ENCODE measurements around the gene ATF6B.
A peak's percentile ranks its signal among the peaks of the same experiment; 100 is the strongest.
"Not testable (repeated sequence)": the region's sequence is repeated elsewhere in the genome, so short reads cannot be mapped to it uniquely, and the experiment has no call there.

The ATF6B gene

DNA sequence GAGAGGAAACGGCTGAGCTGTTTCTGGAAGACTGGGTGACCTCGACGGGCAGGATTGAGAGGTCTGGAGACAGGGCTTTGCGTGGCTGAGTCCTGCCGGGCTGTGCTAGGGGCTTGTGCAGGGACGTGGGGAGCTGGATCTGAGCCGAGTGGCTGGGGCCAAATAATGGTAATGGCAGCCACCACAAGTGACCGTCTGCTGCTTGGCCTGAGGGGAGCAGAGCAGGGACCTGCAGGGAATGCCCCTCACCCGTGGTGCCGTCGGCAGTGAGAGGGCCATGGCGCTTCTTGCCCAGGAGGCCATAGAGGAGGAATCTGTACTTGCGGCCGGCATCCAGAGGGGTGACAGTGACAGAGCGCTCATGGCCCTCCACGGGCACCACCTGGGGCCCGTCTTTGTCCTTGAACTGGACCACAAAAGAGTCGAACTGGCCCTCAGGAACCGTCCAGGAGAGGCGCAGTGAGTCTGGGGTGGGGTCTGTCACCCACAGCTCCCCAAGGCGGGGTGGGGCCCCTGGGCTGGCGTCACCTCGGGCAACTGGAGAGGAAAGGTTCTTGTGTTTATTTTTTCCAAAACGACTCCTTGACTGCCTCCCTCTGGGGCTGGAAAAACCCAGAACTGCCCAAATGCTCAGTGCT lies 58.0 kb downstream of the ATF6B start:
- Histone ChIP-seq H3K4me1 (ENCODE audit: control insufficient read depth, insufficient read depth, low read depth, low read length) (peaks cover 6% of the 10 kb centered on the region), H3K79me1 (replicated peaks; ENCODE audit: low read length, poor library complexity, severe bottlenecking) (no peaks in the 10 kb centered on the region), H2AFZ (ENCODE audit: low read depth, low read length) (no peak overlapping the region), H4K8ac (ENCODE audit: low read length) (no peak overlapping the region), H4K91ac (ENCODE audit: low read length) (no peak overlapping the region), H3K9ac (ENCODE audit: low read length) (peak overlapping the region; percentile 64), H3K27me3 (ENCODE audit: control insufficient read depth in 1 of 2, insufficient read depth in 1 of 2, low read length in 2 of 2) (peaks cover 0 to 52% of the 10 kb centered on the region in 2 experiments), H3K4me3 (ENCODE audit: insufficient read depth in 1 of 2, low read depth in 1 of 2, low read length in 2 of 2) (no peak overlapping the region), H2BK5ac (ENCODE audit: low read depth, low read length, poor library complexity, severe bottlenecking) (no peak overlapping the region), H3K23ac (ENCODE audit: low read length in 2 of 2) (no peak overlapping the region), H3K4ac (ENCODE audit: low read depth in 1 of 2, low read length in 2 of 2) (no peak overlapping the region), H3K14ac (ENCODE audit: low read length in 2 of 2) (no peak overlapping the region), H3K18ac (ENCODE audit: low read depth in 1 of 2, low read length in 2 of 2) (no peak overlapping the region), H2BK12ac (ENCODE audit: low read length in 2 of 2) (no peak overlapping the region), H3K9me3 (ENCODE audit: control insufficient read depth, low read length) (no peaks in the 10 kb centered on the region), H2BK15ac (ENCODE audit: low read depth, poor library complexity, severe bottlenecking) (no peak overlapping the region), H2BK120ac (ENCODE audit: low read depth, low read length) (no peak overlapping the region), H3K36me3 (ENCODE audit: control insufficient read depth in 1 of 2, insufficient read depth in 2 of 2, low read depth in 1 of 2, low read length in 2 of 2) (peaks cover 0 to 85% of the 10 kb centered on the region in 2 experiments), H3K27ac (ENCODE audit: low read length, poor library complexity, severe bottlenecking) (no peak overlapping the region), H2AK5ac (ENCODE audit: low read length, severe bottlenecking) (no peak overlapping the region), H3K4me2 (ENCODE audit: low read length, poor library complexity, severe bottlenecking) (no peak overlapping the region)
- WGBS, result 88% methylated on average over 24 of the region's 24 CpGs
- no peak for DNase-seq

GRCh38 chr6:32069460-32069859 lies 58.6 kb downstream of the ATF6B start:
- Histone ChIP-seq H3K23ac (ENCODE audit: low read length in 2 of 2) (no peak overlapping the region), H3K9me3 (ENCODE audit: control insufficient read depth, low read length) (no peaks in the 10 kb centered on the region), H2BK5ac (ENCODE audit: low read depth, low read length, poor library complexity, severe bottlenecking) (no peak overlapping the region), H3K4me1 (ENCODE audit: control insufficient read depth, insufficient read depth, low read depth, low read length) (peaks cover 3% of the 10 kb centered on the region), H3K27ac (ENCODE audit: low read length, poor library complexity, severe bottlenecking) (no peak overlapping the region), H2BK12ac (ENCODE audit: low read length in 2 of 2) (no peak overlapping the region), H3K79me1 (replicated peaks; ENCODE audit: low read length, poor library complexity, severe bottlenecking) (no peaks in the 10 kb centered on the region), H3K4me2 (ENCODE audit: low read length, poor library complexity, severe bottlenecking) (no peak overlapping the region), H3K27me3 (ENCODE audit: control insufficient read depth in 1 of 2, insufficient read depth in 1 of 2, low read length in 2 of 2) (peaks cover 0 to 58% of the 10 kb centered on the region in 2 experiments), H3K18ac (ENCODE audit: low read depth in 1 of 2, low read length in 2 of 2) (no peak overlapping the region), H3K36me3 (ENCODE audit: control insufficient read depth in 1 of 2, insufficient read depth in 2 of 2, low read depth in 1 of 2, low read length in 2 of 2) (peaks cover 0 to 85% of the 10 kb centered on the region in 2 experiments), H2BK120ac (ENCODE audit: low read depth, low read length) (no peak overlapping the region), H3K14ac (ENCODE audit: low read length in 2 of 2) (no peak overlapping the region), H3K4me3 (ENCODE audit: insufficient read depth in 1 of 2, low read depth in 1 of 2, low read length in 2 of 2) (no peak overlapping the region), H2BK15ac (ENCODE audit: low read depth, poor library complexity, severe bottlenecking) (no peak overlapping the region), H4K91ac (ENCODE audit: low read length) (no peak overlapping the region), H2AFZ (ENCODE audit: low read depth, low read length) (no peak overlapping the region), H3K4ac (ENCODE audit: low read depth in 1 of 2, low read length in 2 of 2) (no peak overlapping the region), H3K9ac (ENCODE audit: low read length) (no peak overlapping the region), H4K8ac (ENCODE audit: low read length) (no peak overlapping the region), H2AK5ac (ENCODE audit: low read length, severe bottlenecking) (no peak overlapping the region)
- WGBS, result 93% methylated on average over 17 of the region's 17 CpGs
- no peak for DNase-seq

DNA sequence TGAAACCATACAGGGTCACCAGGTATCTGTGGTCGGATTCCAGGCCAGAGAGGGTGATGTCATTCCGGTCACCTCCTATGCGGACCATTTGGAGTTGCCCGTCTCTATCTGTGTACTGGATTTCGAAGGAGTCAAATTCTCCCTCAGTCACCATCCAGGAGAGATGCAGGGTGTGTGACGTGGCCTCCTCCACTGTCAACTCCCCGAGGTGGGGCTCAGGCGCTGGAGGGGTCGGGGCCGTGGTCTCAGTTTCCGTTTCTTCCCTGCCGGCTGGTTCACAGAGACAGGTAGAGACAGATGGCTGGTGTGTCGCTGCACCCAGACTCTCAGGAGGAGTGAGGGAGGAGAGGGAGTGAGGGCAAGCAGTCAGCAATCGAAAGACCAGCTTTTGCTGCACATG lies 59.2 kb downstream of the ATF6B start:
- no peak overlapping the region for H2BK120ac ChIP-seq (ENCODE audit: low read depth, low read length)
- H2BK12ac ChIP-seq (ENCODE audit: low read length in 2 of 2), result no peak overlapping the region
- peaks cover 0 to 85% of the 10 kb centered on the region in 2 experiments for H3K36me3 ChIP-seq (ENCODE audit: control insufficient read depth in 1 of 2, insufficient read depth in 2 of 2, low read depth in 1 of 2, low read length in 2 of 2)
- peaks cover 3% of the 10 kb centered on the region for H3K4me1 ChIP-seq (ENCODE audit: control insufficient read depth, insufficient read depth, low read depth, low read length)
- H3K23ac ChIP-seq (ENCODE audit: low read length in 2 of 2), result no peak overlapping the region
- no peak overlapping the region for H3K27ac ChIP-seq (ENCODE audit: low read length, poor library complexity, severe bottlenecking)
- H3K4me3 ChIP-seq (ENCODE audit: insufficient read depth in 1 of 2, low read depth in 1 of 2, low read length in 2 of 2), result no peak overlapping the region
- H2AFZ ChIP-seq (ENCODE audit: low read depth, low read length), result no peak overlapping the region
- WGBS, result 90% methylated on average over 14 of the region's 14 CpGs
- H2BK15ac ChIP-seq (ENCODE audit: low read depth, poor library complexity, severe bottlenecking), result no peak overlapping the region
- H3K79me1 ChIP-seq (replicated peaks; ENCODE audit: low read length, poor library complexity, severe bottlenecking), result no peaks in the 10 kb centered on the region
- H3K4ac ChIP-seq (ENCODE audit: low read depth in 1 of 2, low read length in 2 of 2), result no peak overlapping the region
- no peak overlapping the region for H3K9ac ChIP-seq (ENCODE audit: low read length)
- no peak overlapping the region for H3K4me2 ChIP-seq (ENCODE audit: low read length, poor library complexity, severe bottlenecking)
- H2AK5ac ChIP-seq (ENCODE audit: low read length, severe bottlenecking), result no peak overlapping the region
- H4K8ac ChIP-seq (ENCODE audit: low read length), result no peak overlapping the region
- no peak overlapping the region for H3K14ac ChIP-seq (ENCODE audit: low read length in 2 of 2)
- H3K27me3 ChIP-seq (ENCODE audit: control insufficient read depth in 1 of 2, insufficient read depth in 1 of 2, low read length in 2 of 2), result peaks cover 0 to 59% of the 10 kb centered on the region in 2 experiments
- H4K91ac ChIP-seq (ENCODE audit: low read length), result no peak overlapping the region
- H2BK5ac ChIP-seq (ENCODE audit: low read depth, low read length, poor library complexity, severe bottlenecking), result no peak overlapping the region
- no peak for DNase-seq
- H3K9me3 ChIP-seq (ENCODE audit: control insufficient read depth, low read length), result no peaks in the 10 kb centered on the region
- no peak overlapping the region for H3K18ac ChIP-seq (ENCODE audit: low read depth in 1 of 2, low read length in 2 of 2)

- H3K4ac ChIP-seq (ENCODE audit: low read depth in 1 of 2, low read length in 2 of 2); H3K79me1 ChIP-seq (replicated peaks; ENCODE audit: low read length, poor library complexity, severe bottlenecking); H2BK12ac ChIP-seq (ENCODE audit: low read length in 2 of 2); H2AFZ ChIP-seq (ENCODE audit: low read depth, low read length); H3K9ac ChIP-seq (ENCODE audit: low read length); H3K27ac ChIP-seq (ENCODE audit: low read length, poor library complexity, severe bottlenecking); H3K4me1 ChIP-seq (ENCODE audit: control insufficient read depth, insufficient read depth, low read depth, low read length); H3K4me3 ChIP-seq (ENCODE audit: insufficient read depth in 1 of 2, low read depth in 1 of 2, low read length in 2 of 2); H4K8ac ChIP-seq (ENCODE audit: low read length); DNase-seq; H3K14ac ChIP-seq (ENCODE audit: low read length in 2 of 2); H2AK5ac ChIP-seq (ENCODE audit: low read length, severe bottlenecking); H2BK120ac ChIP-seq (ENCODE audit: low read depth, low read length); H3K4me2 ChIP-seq (ENCODE audit: low read length, poor library complexity, severe bottlenecking); H2BK5ac ChIP-seq (ENCODE audit: low read depth, low read length, poor library complexity, severe bottlenecking); H3K18ac ChIP-seq (ENCODE audit: low read depth in 1 of 2, low read length in 2 of 2); H3K9me3 ChIP-seq (ENCODE audit: control insufficient read depth, low read length); H3K23ac ChIP-seq (ENCODE audit: low read length in 2 of 2); H2BK15ac ChIP-seq (ENCODE audit: low read depth, poor library complexity, severe bottlenecking); H4K91ac ChIP-seq (ENCODE audit: low read length): not testable (repeated sequence)
- WGBS, result 94% methylated on average over 13 of the region's 13 CpGs
- peaks cover 0 to 85% of the 10 kb centered on the region in 2 experiments for H3K36me3 ChIP-seq (ENCODE audit: control insufficient read depth in 1 of 2, insufficient read depth in 2 of 2, low read depth in 1 of 2, low read length in 2 of 2)
- peaks cover 0 to 55% of the 10 kb centered on the region in 2 experiments for H3K27me3 ChIP-seq (ENCODE audit: control insufficient read depth in 1 of 2, insufficient read depth in 1 of 2, low read length in 2 of 2)
Observed at GRCh38 chr6:32068315-32068714, 59.7 kb downstream of the ATF6B start.
